ENCODE data around the gene RBAK.
"Not testable (repeated sequence)": the region's sequence is repeated elsewhere in the genome, so short reads cannot be mapped to it uniquely, and the experiment has no call there.

RBAK gene

DNA sequence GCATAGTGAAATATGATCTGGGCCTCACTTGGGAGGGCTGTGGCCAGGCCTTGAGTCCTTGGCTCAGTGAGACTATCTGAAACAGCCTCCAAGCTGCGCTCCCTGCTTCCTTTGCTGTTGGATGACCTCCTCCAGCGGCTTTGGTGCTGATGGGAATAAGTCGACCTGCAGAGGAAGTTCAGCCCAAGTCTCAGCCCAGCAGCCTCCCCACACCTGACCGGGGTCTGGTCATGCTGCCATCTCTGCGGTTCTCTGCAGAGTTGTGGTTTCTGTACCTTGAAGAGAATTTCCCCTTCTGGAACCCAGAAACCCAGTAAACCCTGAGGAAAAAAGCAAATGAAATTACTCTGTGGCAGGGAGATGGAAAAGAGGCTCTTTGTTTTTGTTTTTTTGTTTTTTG, 4.6 kb upstream of the RBAK start:
- H3K27ac ChIP-seq (ENCODE audit: poor library complexity, severe bottlenecking): no peak overlapping the region
- DNase-seq (ENCODE audit: low spot score) (no peak), ATAC-seq (ENCODE audit: low read depth) (no peak)
- H3K4me3 ChIP-seq (ENCODE audit: severe bottlenecking): no peak overlapping the region
- TF ChIP-seq, protein P1, sequence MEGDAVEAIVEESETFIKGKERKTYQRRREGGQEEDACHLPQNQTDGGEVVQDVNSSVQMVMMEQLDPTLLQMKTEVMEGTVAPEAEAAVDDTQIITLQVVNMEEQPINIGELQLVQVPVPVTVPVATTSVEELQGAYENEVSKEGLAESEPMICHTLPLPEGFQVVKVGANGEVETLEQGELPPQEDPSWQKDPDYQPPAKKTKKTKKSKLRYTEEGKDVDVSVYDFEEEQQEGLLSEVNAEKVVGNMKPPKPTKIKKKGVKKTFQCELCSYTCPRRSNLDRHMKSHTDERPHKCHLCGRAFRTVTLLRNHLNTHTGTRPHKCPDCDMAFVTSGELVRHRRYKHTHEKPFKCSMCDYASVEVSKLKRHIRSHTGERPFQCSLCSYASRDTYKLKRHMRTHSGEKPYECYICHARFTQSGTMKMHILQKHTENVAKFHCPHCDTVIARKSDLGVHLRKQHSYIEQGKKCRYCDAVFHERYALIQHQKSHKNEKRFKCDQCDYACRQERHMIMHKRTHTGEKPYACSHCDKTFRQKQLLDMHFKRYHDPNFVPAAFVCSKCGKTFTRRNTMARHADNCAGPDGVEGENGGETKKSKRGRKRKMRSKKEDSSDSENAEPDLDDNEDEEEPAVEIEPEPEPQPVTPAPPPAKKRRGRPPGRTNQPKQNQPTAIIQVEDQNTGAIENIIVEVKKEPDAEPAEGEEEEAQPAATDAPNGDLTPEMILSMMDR (IDR thresholded peaks at IDR 0.05; ENCODE audit: poor library complexity, severe bottlenecking): no peak
- H3K36me3 ChIP-seq (ENCODE audit: low read depth): no peaks in the 10 kb centered on the region
- H3K9me3 ChIP-seq (ENCODE audit: severe bottlenecking): no peaks in the 10 kb centered on the region
- no peaks in the 10 kb centered on the region for H3K27me3 ChIP-seq (ENCODE audit: insufficient read depth, poor library complexity, severe bottlenecking)
- H3K4me1 ChIP-seq (ENCODE audit: insufficient read depth, poor library complexity, severe bottlenecking): no peaks in the 10 kb centered on the region

GRCh38 chr7:5043661-5044060, 2.0 kb upstream of the RBAK start:
- Histone ChIP-seq H3K36me3 (ENCODE audit: low read depth) (0 out of 2 replicates have a peak, but pooled peaks cover 5% of the 10 kb centered on the region), H3K9me3 (ENCODE audit: severe bottlenecking) (no peaks in the 10 kb centered on the region), H3K27ac (ENCODE audit: poor library complexity, severe bottlenecking) (no peak overlapping the region), H3K27me3 (ENCODE audit: insufficient read depth, poor library complexity, severe bottlenecking) (no peaks in the 10 kb centered on the region), H3K4me1 (ENCODE audit: insufficient read depth, poor library complexity, severe bottlenecking) (no peaks in the 10 kb centered on the region), H3K4me3 (ENCODE audit: severe bottlenecking) (no peak overlapping the region)
- TF ChIP-seq, protein P1 (IDR thresholded peaks at IDR 0.05; ENCODE audit: poor library complexity, severe bottlenecking): no peak
- ATAC-seq (ENCODE audit: low read depth) (no peak), DNase-seq (ENCODE audit: low spot score) (no peak)

DNA sequence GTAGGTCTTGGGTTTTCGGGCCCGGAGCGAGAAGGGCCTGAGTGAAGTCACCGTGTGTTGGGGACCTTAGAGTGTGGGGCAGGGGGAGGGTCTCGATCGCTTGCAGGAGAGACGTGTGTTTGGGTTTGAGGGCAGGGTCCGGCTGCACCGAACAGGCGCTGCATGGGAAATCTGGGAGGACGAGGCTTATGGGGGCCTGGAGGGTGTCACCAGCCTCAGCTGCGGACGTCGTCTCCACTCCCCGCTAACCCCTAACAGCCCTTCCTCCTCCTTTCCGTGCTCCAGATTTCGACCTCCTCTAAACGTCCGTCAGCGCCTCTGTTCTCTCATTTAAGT, 705 bp downstream of the RBAK start:
- DNase-seq (ENCODE audit: low spot score); H3K4me1 ChIP-seq (ENCODE audit: insufficient read depth, poor library complexity, severe bottlenecking); H3K27me3 ChIP-seq (ENCODE audit: insufficient read depth, poor library complexity, severe bottlenecking); ATAC-seq (ENCODE audit: low read depth); H3K9me3 ChIP-seq (ENCODE audit: severe bottlenecking): not testable (repeated sequence)
- H3K36me3 ChIP-seq (ENCODE audit: low read depth): peaks cover 28% of the 10 kb centered on the region
- H3K27ac ChIP-seq (ENCODE audit: poor library complexity, severe bottlenecking): peak overlapping the region; percentile 43
- peak overlapping the region; percentile 68 for H3K4me3 ChIP-seq (ENCODE audit: severe bottlenecking)

DNA sequence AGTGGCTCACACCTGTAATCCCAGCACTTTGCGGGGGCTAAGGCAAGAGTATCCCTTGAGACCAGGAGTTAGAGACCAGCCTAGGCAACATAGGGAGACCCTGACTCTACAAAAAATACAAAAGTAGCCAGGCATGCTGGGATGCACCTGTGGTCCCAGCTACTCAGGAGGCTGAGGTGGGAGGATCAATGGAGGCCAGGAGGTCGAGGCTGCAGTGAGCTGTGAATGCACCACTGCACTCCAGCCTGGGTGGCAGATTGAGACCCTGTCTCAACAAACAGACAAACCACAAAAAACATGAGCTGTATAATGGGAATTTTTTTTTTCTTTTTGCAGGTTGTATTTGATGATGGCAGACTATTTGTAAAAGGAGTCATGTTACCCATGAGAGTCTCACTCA, 1.5 kb downstream of the RBAK start:
- H3K27ac ChIP-seq (ENCODE audit: poor library complexity, severe bottlenecking); H3K4me1 ChIP-seq (ENCODE audit: insufficient read depth, poor library complexity, severe bottlenecking); H3K27me3 ChIP-seq (ENCODE audit: insufficient read depth, poor library complexity, severe bottlenecking); H3K4me3 ChIP-seq (ENCODE audit: severe bottlenecking); ATAC-seq (ENCODE audit: low read depth); DNase-seq (ENCODE audit: low spot score); H3K9me3 ChIP-seq (ENCODE audit: severe bottlenecking): not testable (repeated sequence)
- peaks cover 35% of the 10 kb centered on the region for H3K36me3 ChIP-seq (ENCODE audit: low read depth)

DNA sequence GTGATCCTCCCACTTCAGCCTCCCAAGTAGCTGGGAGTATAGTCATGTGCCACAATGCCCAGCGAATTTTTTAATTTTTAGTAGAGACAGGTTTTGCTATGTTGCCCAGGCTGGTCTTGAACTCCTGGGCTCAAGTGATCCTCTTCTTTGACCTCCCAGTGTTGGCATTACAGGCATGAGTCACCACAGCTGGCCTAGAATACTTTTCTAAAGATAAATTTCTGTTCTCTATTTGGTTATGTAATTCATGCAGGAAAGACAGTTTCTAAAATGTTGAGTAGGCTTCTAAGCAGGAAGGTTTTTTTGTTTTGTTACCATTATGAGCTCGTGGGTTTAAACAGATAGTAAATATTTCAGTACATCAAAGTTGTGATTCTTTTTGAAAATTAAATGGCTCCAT, 5.0 kb downstream of the RBAK start:
- ATAC-seq (ENCODE audit: low read depth) (no peak), DNase-seq (ENCODE audit: low spot score) (no peak)
- no peak overlapping the region for H3K27ac ChIP-seq (ENCODE audit: poor library complexity, severe bottlenecking)
- no peaks in the 10 kb centered on the region for H3K4me1 ChIP-seq (ENCODE audit: insufficient read depth, poor library complexity, severe bottlenecking)
- no peaks in the 10 kb centered on the region for H3K27me3 ChIP-seq (ENCODE audit: insufficient read depth, poor library complexity, severe bottlenecking)
- TF ChIP-seq, protein P1 (IDR thresholded peaks at IDR 0.05; ENCODE audit: poor library complexity, severe bottlenecking): no peak
- no peak overlapping the region for H3K4me3 ChIP-seq (ENCODE audit: severe bottlenecking)
- peaks cover 67% of the 10 kb centered on the region for H3K36me3 ChIP-seq (ENCODE audit: low read depth)
- H3K9me3 ChIP-seq (ENCODE audit: severe bottlenecking): peaks cover 8% of the 10 kb centered on the region

DNA sequence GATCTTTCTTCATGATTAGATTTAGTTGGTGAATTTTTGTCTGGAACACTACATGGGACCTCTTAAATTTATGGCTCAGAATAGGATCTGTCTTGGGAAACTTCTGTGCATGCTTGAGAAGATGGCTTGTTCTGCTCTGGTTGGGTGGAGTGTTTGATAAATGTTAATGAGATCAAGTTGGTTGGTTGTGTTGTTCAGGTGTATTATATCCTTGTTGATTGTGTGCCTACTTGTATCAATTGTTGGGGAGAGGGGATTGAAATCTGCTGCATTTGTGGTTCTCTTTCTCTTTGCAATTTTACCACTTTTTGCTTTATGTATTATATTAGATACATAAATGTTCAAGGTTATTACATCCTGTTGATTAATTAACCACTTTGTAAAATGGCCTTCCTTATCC, 6.1 kb downstream of the RBAK start:
- not testable (repeated sequence) for ATAC-seq (ENCODE audit: low read depth); H3K27me3 ChIP-seq (ENCODE audit: insufficient read depth, poor library complexity, severe bottlenecking); DNase-seq (ENCODE audit: low spot score); H3K4me3 ChIP-seq (ENCODE audit: severe bottlenecking); H3K27ac ChIP-seq (ENCODE audit: poor library complexity, severe bottlenecking); H3K9me3 ChIP-seq (ENCODE audit: severe bottlenecking); H3K4me1 ChIP-seq (ENCODE audit: insufficient read depth, poor library complexity, severe bottlenecking)
- H3K36me3 ChIP-seq (ENCODE audit: low read depth): peaks cover 67% of the 10 kb centered on the region

Measured in RWPE2 (cell line).